SK-N-SH treated with all-trans-retinoic acid at 6 μM for 48 hours (cell line): ENCODE measurements around the gene SUN3.

Source experiments
- ATAC-seq: fragments of 200-7000 bp; cut with Tn5 transposase; 3 replicates; pipeline ENCODE4 v1.9.1; 2020; ENCODE audit warnings: mild to moderate bottlenecking, moderate library complexity
- ARNTL ChIP-seq: fragments of 450-650 bp; formaldehyde crosslinking; IDR thresholded peaks from 2 replicates; pipeline ENCODE4 v1.5.0; 2020; ENCODE audit warnings: low read depth, mild to moderate bottlenecking, moderate library complexity, borderline replicate concordance
- BACH2 ChIP-seq: fragments of 250-450 bp; sonication (Bioruptor Pico); IDR thresholded peaks from 2 replicates; pipeline ENCODE4 v1.9.0; 2021; ENCODE audit warnings: mild to moderate bottlenecking, borderline replicate concordance
- CSDC2 ChIP-seq: fragments of 250-450 bp; sonication (Bioruptor Pico); IDR thresholded peaks from 2 replicates; pipeline ENCODE4 v1.5.0; 2020; ENCODE audit warnings: mild to moderate bottlenecking, moderate library complexity
- ESRRG ChIP-seq: fragments of 250-450 bp; sonication (Bioruptor Pico); IDR thresholded peaks from 2 replicates; pipeline ENCODE4 v1.6.1; 2021; ENCODE audit warnings: mild to moderate bottlenecking
- GLIS3 ChIP-seq: fragments of 250-450 bp; sonication (Bioruptor Pico); IDR thresholded peaks from 2 replicates; pipeline ENCODE4 v1.5.0; 2020; ENCODE audit warnings: mild to moderate bottlenecking, moderate library complexity
- ISL1 ChIP-seq: fragments of 250-450 bp; sonication (Bioruptor Pico); IDR thresholded peaks from 2 replicates; pipeline ENCODE4 v2.1.2; 2022; ENCODE audit warnings: mild to moderate bottlenecking, moderate library complexity
- OSR1 ChIP-seq: fragments of 250-450 bp; sonication (Bioruptor Pico); IDR thresholded peaks from 2 replicates; pipeline ENCODE4 v1.8.0; 2022; ENCODE audit warnings: moderate library complexity, mild to moderate bottlenecking, inconsistent platforms
- POU6F1 ChIP-seq: fragments of 250-450 bp; sonication (Bioruptor Pico); IDR thresholded peaks from 2 replicates; pipeline ENCODE4 v1.8.0; 2021; ENCODE audit warnings: low read depth, mild to moderate bottlenecking, moderate library complexity, borderline replicate concordance
- PPARA ChIP-seq: fragments of 250-450 bp; sonication (Bioruptor Pico); IDR thresholded peaks from 2 replicates; pipeline ENCODE4 v1.5.0; 2020; ENCODE audit warnings: mild to moderate bottlenecking, borderline replicate concordance
- RARB ChIP-seq: fragments of 250-450 bp; sonication (Bioruptor Pico); IDR thresholded peaks from 2 replicates; pipeline ENCODE4 v1.8.0; 2021; ENCODE audit warnings: mild to moderate bottlenecking, moderate library complexity
- SNAI2 ChIP-seq: fragments of 250-450 bp; sonication (Bioruptor Pico); IDR thresholded peaks from 2 replicates; pipeline ENCODE4 v1.5.0; 2020; ENCODE audit warnings: mild to moderate bottlenecking, moderate library complexity
- TCF4 ChIP-seq: fragments of 250-450 bp; sonication (Bioruptor Pico); IDR thresholded peaks from 2 replicates; pipeline ENCODE4 v1.8.0; 2021; ENCODE audit warnings: mild to moderate bottlenecking, moderate library complexity, borderline replicate concordance
- TOX ChIP-seq: fragments of 250-450 bp; sonication (Bioruptor Pico); IDR thresholded peaks from 2 replicates; pipeline ENCODE4 v1.8.0; 2021; ENCODE audit warnings: mild to moderate bottlenecking, moderate library complexity, borderline replicate concordance
- TSHZ2 ChIP-seq: fragments of 250-450 bp; sonication (Bioruptor Pico); IDR thresholded peaks from 2 replicates; pipeline ENCODE4 v1.5.0; 2020; ENCODE audit warnings: mild to moderate bottlenecking, moderate library complexity
- ZFP3 ChIP-seq: fragments of 250-450 bp; sonication (Bioruptor Pico); IDR thresholded peaks from 2 replicates; pipeline ENCODE4 v1.5.0; 2020; ENCODE audit warnings: mild to moderate bottlenecking, moderate library complexity
- ZFP30 ChIP-seq: fragments of 450-650 bp; formaldehyde crosslinking; IDR thresholded peaks from 2 replicates; pipeline ENCODE4 v1.5.0; 2022; ENCODE audit warnings: mild to moderate bottlenecking, moderate library complexity
- ZNF565 ChIP-seq: fragments of 450-650 bp; formaldehyde crosslinking; conservative IDR thresholded peaks from 2 replicates; pipeline ENCODE4 v1.5.0; 2020; ENCODE audit warnings: low read depth, mild to moderate bottlenecking, moderate library complexity
- ZNF70 ChIP-seq: fragments of 450-650 bp; formaldehyde crosslinking; IDR thresholded peaks from 2 replicates; pipeline ENCODE4 v1.5.0; 2020; ENCODE audit warnings: mild to moderate bottlenecking, moderate library complexity
- ZNF8 ChIP-seq: fragments of 450-650 bp; formaldehyde crosslinking; IDR thresholded peaks from 2 replicates; pipeline ENCODE4 v1.5.0; 2020; ENCODE audit warnings: mild to moderate bottlenecking, moderate library complexity
- TF ChIP-seq, protein P1 (sequence below): fragments of 250-450 bp; sonication (Bioruptor Pico); IDR thresholded peaks from 2 replicates; pipeline ENCODE4 v1.8.0; 2020; ENCODE audit warnings: mild to moderate bottlenecking, moderate library complexity, borderline replicate concordance
- TF ChIP-seq, protein P2 (sequence below): fragments of 250-450 bp; sonication (Bioruptor Pico); IDR thresholded peaks from 2 replicates; pipeline ENCODE4 v1.5.1; 2021; ENCODE audit warnings: mild to moderate bottlenecking, moderate library complexity
- TF ChIP-seq, protein P3 (sequence below): fragments of 250-450 bp; sonication (Bioruptor Pico); IDR thresholded peaks from 2 replicates; pipeline ENCODE4 v1.5.1; 2020; ENCODE audit warnings: low read depth, mild to moderate bottlenecking, moderate library complexity

The SUN3 gene

DNA sequence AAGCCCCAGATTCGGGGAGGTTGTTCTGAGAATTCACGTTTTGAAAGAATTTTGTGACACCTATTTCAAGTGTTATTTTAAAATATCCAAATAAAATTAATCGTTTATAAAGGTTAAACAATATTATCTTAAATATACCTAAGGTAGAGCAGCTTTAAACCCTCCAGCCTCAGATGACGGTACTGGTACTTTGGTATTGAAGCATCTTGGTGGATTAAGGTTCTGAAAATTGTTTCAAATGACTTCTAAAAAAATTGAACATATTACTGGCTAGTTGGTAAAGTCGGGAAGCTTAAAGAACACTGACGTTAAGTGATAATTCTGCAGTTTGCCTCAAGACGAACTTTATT lies 49.1 kb downstream of the SUN3 start:
- no peak for TF ChIP-seq ZNF8 (CRISPR knock-in tag)
- TF ChIP-seq TOX (CRISPR knock-in tag), result no peak
- TF ChIP-seq, protein P1, sequence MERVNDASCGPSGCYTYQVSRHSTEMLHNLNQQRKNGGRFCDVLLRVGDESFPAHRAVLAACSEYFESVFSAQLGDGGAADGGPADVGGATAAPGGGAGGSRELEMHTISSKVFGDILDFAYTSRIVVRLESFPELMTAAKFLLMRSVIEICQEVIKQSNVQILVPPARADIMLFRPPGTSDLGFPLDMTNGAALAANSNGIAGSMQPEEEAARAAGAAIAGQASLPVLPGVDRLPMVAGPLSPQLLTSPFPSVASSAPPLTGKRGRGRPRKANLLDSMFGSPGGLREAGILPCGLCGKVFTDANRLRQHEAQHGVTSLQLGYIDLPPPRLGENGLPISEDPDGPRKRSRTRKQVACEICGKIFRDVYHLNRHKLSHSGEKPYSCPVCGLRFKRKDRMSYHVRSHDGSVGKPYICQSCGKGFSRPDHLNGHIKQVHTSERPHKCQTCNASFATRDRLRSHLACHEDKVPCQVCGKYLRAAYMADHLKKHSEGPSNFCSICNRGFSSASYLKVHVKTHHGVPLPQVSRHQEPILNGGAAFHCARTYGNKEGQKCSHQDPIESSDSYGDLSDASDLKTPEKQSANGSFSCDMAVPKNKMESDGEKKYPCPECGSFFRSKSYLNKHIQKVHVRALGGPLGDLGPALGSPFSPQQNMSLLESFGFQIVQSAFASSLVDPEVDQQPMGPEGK, result no peak
- TF ChIP-seq, protein P2, sequence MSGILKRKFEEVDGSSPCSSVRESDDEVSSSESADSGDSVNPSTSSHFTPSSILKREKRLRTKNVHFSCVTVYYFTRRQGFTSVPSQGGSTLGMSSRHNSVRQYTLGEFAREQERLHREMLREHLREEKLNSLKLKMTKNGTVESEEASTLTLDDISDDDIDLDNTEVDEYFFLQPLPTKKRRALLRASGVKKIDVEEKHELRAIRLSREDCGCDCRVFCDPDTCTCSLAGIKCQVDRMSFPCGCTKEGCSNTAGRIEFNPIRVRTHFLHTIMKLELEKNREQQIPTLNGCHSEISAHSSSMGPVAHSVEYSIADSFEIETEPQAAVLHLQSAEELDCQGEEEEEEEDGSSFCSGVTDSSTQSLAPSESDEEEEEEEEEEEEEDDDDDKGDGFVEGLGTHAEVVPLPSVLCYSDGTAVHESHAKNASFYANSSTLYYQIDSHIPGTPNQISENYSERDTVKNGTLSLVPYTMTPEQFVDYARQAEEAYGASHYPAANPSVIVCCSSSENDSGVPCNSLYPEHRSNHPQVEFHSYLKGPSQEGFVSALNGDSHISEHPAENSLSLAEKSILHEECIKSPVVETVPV (CRISPR knock-in tag), result no peak
- no peak for TF ChIP-seq ZNF565 (CRISPR knock-in tag)
- TF ChIP-seq ZNF70 (CRISPR knock-in tag), result no peak
- no peak for TF ChIP-seq TSHZ2 (CRISPR knock-in tag)
- no peak for TF ChIP-seq TCF4 (CRISPR knock-in tag)
- TF ChIP-seq, protein P3, sequence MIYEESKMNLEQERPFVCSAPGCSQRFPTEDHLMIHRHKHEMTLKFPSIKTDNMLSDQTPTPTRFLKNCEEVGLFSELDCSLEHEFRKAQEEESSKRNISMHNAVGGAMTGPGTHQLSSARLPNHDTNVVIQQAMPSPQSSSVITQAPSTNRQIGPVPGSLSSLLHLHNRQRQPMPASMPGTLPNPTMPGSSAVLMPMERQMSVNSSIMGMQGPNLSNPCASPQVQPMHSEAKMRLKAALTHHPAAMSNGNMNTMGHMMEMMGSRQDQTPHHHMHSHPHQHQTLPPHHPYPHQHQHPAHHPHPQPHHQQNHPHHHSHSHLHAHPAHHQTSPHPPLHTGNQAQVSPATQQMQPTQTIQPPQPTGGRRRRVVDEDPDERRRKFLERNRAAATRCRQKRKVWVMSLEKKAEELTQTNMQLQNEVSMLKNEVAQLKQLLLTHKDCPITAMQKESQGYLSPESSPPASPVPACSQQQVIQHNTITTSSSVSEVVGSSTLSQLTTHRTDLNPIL (CRISPR knock-in tag), result no peak
- TF ChIP-seq ZFP30, result no peak
- TF ChIP-seq SNAI2 (CRISPR knock-in tag), result no peak
- no peak for TF ChIP-seq POU6F1 (CRISPR knock-in tag)
- no peak for TF ChIP-seq ISL1 (CRISPR knock-in tag)
- no peak for TF ChIP-seq OSR1
- TF ChIP-seq GLIS3 (CRISPR knock-in tag), result no peak
- no peak for TF ChIP-seq CSDC2 (CRISPR knock-in tag)
- TF ChIP-seq ESRRG (CRISPR knock-in tag), result no peak
- no peak for TF ChIP-seq RARB (CRISPR knock-in tag)
- no peak for ATAC-seq

DNA sequence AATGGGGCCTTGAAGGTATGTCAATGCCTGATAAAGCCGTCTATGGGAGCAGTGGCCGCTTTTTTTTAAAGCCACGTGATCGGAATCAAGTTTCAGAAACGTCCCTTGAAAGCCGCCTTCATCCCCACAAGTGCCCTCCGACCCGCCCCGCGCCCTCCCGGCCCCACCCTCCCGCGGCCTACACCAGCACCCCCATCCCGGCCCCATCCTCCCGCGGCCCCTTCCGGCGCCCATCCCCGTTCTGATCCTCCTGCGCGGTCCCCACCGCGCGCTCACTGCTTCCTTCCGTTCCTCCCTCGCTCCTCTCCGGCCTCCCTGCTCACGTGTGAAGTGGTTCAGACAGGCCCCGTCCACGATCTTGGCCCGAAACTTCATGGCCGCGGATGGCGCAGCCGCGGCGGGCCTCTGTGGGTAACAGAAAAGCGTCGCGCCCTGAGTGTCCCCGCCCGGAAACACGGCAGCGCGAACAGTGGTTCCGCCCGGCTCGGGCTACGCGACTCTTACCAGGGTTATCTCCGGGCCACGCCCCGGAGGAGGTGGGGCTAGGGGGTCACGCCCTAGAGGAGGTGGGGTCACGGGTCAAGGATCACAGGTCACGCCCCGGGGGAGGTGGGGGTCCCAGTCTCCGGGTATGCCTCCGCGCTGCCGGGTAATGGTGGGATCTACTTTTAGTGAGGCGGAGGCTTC lies 49.6 kb downstream of the SUN3 start, which contains the start of gene HUS1:
Gene HUS1, minus strand, starts transcription at position 471 of the 687 bp plus-strand sequence. Its CDS starts 96 bp downstream, at position 375.
- peak; percentile 99 for ATAC-seq
- TF ChIP-seq BACH2 (CRISPR knock-in tag), result 0 out of 2 replicates have a peak, but pooled peaks have one; percentile 15
- no peak for TF ChIP-seq ESRRG (CRISPR knock-in tag)
- TF ChIP-seq POU6F1 (CRISPR knock-in tag), result no peak
- no peak for TF ChIP-seq PPARA (CRISPR knock-in tag)
- no peak for TF ChIP-seq ZNF70 (CRISPR knock-in tag)
- TF ChIP-seq, protein P2 (CRISPR knock-in tag), result no peak
- no peak for TF ChIP-seq TOX (CRISPR knock-in tag)
- TF ChIP-seq OSR1, result no peak
- TF ChIP-seq ZFP30, result no peak
- no peak for TF ChIP-seq RARB (CRISPR knock-in tag)
- no peak for TF ChIP-seq ZNF8 (CRISPR knock-in tag)
- TF ChIP-seq GLIS3 (CRISPR knock-in tag), result no peak
- TF ChIP-seq ZFP3, result peak; percentile 87
- TF ChIP-seq ZNF565 (CRISPR knock-in tag), result no peak
- no peak for TF ChIP-seq ARNTL (CRISPR knock-in tag)
- no peak; the same call in 1 of the 2 replicates for TF ChIP-seq SNAI2 (CRISPR knock-in tag)
- no peak for TF ChIP-seq CSDC2 (CRISPR knock-in tag)
- 0 out of 2 replicates have a peak, but pooled peaks have one; percentile 12 for TF ChIP-seq ISL1 (CRISPR knock-in tag)
- TF ChIP-seq, protein P3 (CRISPR knock-in tag), result no peak
